Osteoblast (primary cell): ENCODE results near the gene FAM193A. TPM values are rescaled to one million over a fixed set of nuclear protein-coding genes. Genes with fewer than 3 reads are reported as not detected.

Experiments used
- DNase-seq: peaks from one replicate; pipeline ENCODE4 v3.0.0; 2011; ENCODE audit warnings: low spot score, mixed read lengths; ENCODE audit not compliant: insufficient read length; ENCODE audit errors: missing footprints
- H2AFZ ChIP-seq: 2 replicates; pipeline ENCODE4 v1.6.0; 2011; ENCODE audit warnings: mild to moderate bottlenecking, low read length
- H3K27ac ChIP-seq: 2 replicates; pipeline ENCODE4 v1.5.1; 2011; ENCODE audit warnings: mild to moderate bottlenecking, low read depth, low read length, moderate library complexity
- H3K27me3 ChIP-seq: 2 replicates; pipeline ENCODE4 v1.6.0; 2012; ENCODE audit warnings: mild to moderate bottlenecking, control low read depth, inconsistent platforms, low read length, moderate library complexity; ENCODE audit not compliant: insufficient read depth
- H3K36me3 ChIP-seq: 2 replicates; pipeline ENCODE4 v1.5.1; 2011; ENCODE audit warnings: mild to moderate bottlenecking, low read length, control low read depth, moderate library complexity; ENCODE audit not compliant: insufficient read depth
- H3K4me1 ChIP-seq: 2 replicates; pipeline ENCODE4 v1.5.1; 2011; ENCODE audit warnings: mild to moderate bottlenecking, low read length, control low read depth, moderate library complexity; ENCODE audit not compliant: insufficient read depth
- H3K4me2 ChIP-seq: 2 replicates; pipeline ENCODE4 v1.6.0; 2011; ENCODE audit warnings: mild to moderate bottlenecking, low read length; ENCODE audit not compliant: insufficient read depth
- H3K4me3 ChIP-seq: fragments of 200-600 bp; sonication (generic); 3 replicates; pipeline ENCODE4 v1.5.1; 2012; ENCODE audit warnings: mild to moderate bottlenecking, low read length, inconsistent platforms; ENCODE audit not compliant: insufficient read depth
- H3K79me2 ChIP-seq: 2 replicates; pipeline ENCODE4 v1.6.0; 2012; ENCODE audit warnings: mild to moderate bottlenecking, low read length, control low read depth, inconsistent platforms; ENCODE audit not compliant: insufficient read depth
- H3K9me3 ChIP-seq: 2 replicates; pipeline ENCODE4 v1.5.1; 2011; ENCODE audit warnings: low read depth, low read length, control low read depth
- H4K20me1 ChIP-seq: 2 replicates; pipeline ENCODE4 v1.6.0; 2012; ENCODE audit warnings: mild to moderate bottlenecking, low read length, control low read depth; ENCODE audit not compliant: insufficient read depth
- CTCF ChIP-seq: IDR thresholded peaks from 2 replicates; pipeline ENCODE4 v1.5.1; 2011; ENCODE audit warnings: mild to moderate bottlenecking, low read depth, low read length, moderate library complexity; ENCODE audit errors: extremely low read depth
- total RNA-seq: library from RNA; depleted of rRNA; stranded (reverse); fragments of >200 nt; gene quantifications from 2 replicates; pipeline ENCODE4 v1.2.3, GENCODE V29; 2012

The FAM193A gene
- total RNA-seq, 1 donor, result 23.2 TPM

GRCh38 chr4:2604614-2605013 lies 68.2 kb downstream of the FAM193A start:
- H4K20me1 ChIP-seq, result peaks cover 40% of the 10 kb centered on the region
- DNase-seq, result no peak
- TF ChIP-seq CTCF, result no peak

GRCh38 chr4:2606960-2607506 lies 70.6 kb downstream of the FAM193A start:
- no peak overlapping the region for H2AFZ ChIP-seq
- H3K27me3 ChIP-seq, result no peaks in the 10 kb centered on the region
- no peak overlapping the region for H3K4me2 ChIP-seq
- peaks cover 35% of the 10 kb centered on the region for H4K20me1 ChIP-seq
- no peak for TF ChIP-seq CTCF
- H3K36me3 ChIP-seq, result peaks cover 5% of the 10 kb centered on the region
- no peak overlapping the region for H3K4me3 ChIP-seq
- no peak overlapping the region for H3K27ac ChIP-seq
- no peaks in the 10 kb centered on the region for H3K9me3 ChIP-seq
- no peaks in the 10 kb centered on the region for H3K4me1 ChIP-seq
- peaks cover 92% of the 10 kb centered on the region for H3K79me2 ChIP-seq
- DNase-seq, result no peak

More at GRCh38 chr4:2604614-2605013, 68.2 kb downstream of the FAM193A start:
- Histone ChIP-seq H3K4me2 (no peak overlapping the region), H3K27me3 (no peaks in the 10 kb centered on the region), H3K79me2 (peaks cover 91% of the 10 kb centered on the region), H3K4me1 (no peaks in the 10 kb centered on the region), H3K4me3 (no peak overlapping the region), H3K27ac (no peak overlapping the region), H2AFZ (no peak overlapping the region), H3K9me3 (no peaks in the 10 kb centered on the region), H3K36me3 (peaks cover 9% of the 10 kb centered on the region)

- peaks cover 5% of the 10 kb centered on the region for H3K36me3 ChIP-seq
Observed at GRCh38 chr4:2607822-2608221, 71.4 kb downstream of the FAM193A start.

GRCh38 chr4:2608291-2608690 lies 71.8 kb downstream of the FAM193A start:
- Histone ChIP-seq H3K36me3 (peaks cover 5% of the 10 kb centered on the region), H3K4me2 (no peak overlapping the region), H4K20me1 (peaks cover 41% of the 10 kb centered on the region), H3K79me2 (peaks cover 97% of the 10 kb centered on the region), H3K4me1 (no peaks in the 10 kb centered on the region), H3K27me3 (no peaks in the 10 kb centered on the region), H2AFZ (no peak overlapping the region), H3K27ac (no peak overlapping the region), H3K9me3 (no peaks in the 10 kb centered on the region), H3K4me3 (no peak overlapping the region)
- no peak for DNase-seq
- TF ChIP-seq CTCF, result no peak

More at GRCh38 chr4:2607822-2608221, 71.4 kb downstream of the FAM193A start:
- no peak for TF ChIP-seq CTCF
- Histone ChIP-seq H3K27me3 (no peaks in the 10 kb centered on the region), H3K27ac (no peak overlapping the region), H3K4me3 (no peak overlapping the region), H3K4me2 (no peak overlapping the region), H2AFZ (no peak overlapping the region), H3K79me2 (peaks cover 95% of the 10 kb centered on the region), H4K20me1 (peaks cover 40% of the 10 kb centered on the region), H3K4me1 (no peaks in the 10 kb centered on the region), H3K9me3 (no peaks in the 10 kb centered on the region)
- no peak for DNase-seq
